HEK293 (cell line): ENCODE results near the gene HOXB7.

Experiments
- GLIS2 ChIP-seq: fragments of 450-650 bp; formaldehyde crosslinking; IDR thresholded peaks from 2 replicates; pipeline ENCODE4 v1.5.1; 2016; ENCODE audit warnings: missing biosample characterization, missing genetic modification characterization
- KLF9 ChIP-seq: fragments of 450-650 bp; formaldehyde crosslinking; IDR thresholded peaks from 2 replicates; pipeline ENCODE4 v1.5.1; 2016; ENCODE audit warnings: missing biosample characterization, missing genetic modification characterization, low read depth
- OSR2 ChIP-seq: fragments of 450-650 bp; formaldehyde crosslinking; IDR thresholded peaks from 2 replicates; pipeline ENCODE4 v1.5.1; 2016; ENCODE audit warnings: missing biosample characterization, missing genetic modification characterization
- PRDM2 ChIP-seq: fragments of 450-650 bp; formaldehyde crosslinking; IDR thresholded peaks from 2 replicates; pipeline ENCODE4 v1.5.1; 2016; ENCODE audit warnings: missing biosample characterization, missing genetic modification characterization, borderline replicate concordance
- RBAK ChIP-seq: fragments of 450-650 bp; formaldehyde crosslinking; IDR thresholded peaks from 2 replicates; pipeline ENCODE4 v1.5.1; 2016; ENCODE audit warnings: missing biosample characterization, missing genetic modification characterization
- YY1 ChIP-seq: fragments of 450-650 bp; formaldehyde crosslinking; IDR thresholded peaks from 2 replicates; pipeline ENCODE4 v1.5.1; 2018; ENCODE audit warnings: missing biosample characterization, missing genetic modification characterization
- ZFP3 ChIP-seq: fragments of 450-650 bp; formaldehyde crosslinking; IDR thresholded peaks from 2 replicates; pipeline ENCODE4 v1.5.1; 2016; ENCODE audit warnings: low read depth, missing biosample characterization, missing genetic modification characterization
- ZNF10 ChIP-seq: fragments of 450-650 bp; formaldehyde crosslinking; IDR thresholded peaks from 2 replicates; pipeline ENCODE4 v1.5.1; 2017; ENCODE audit warnings: missing biosample characterization, missing genetic modification characterization
- ZNF324 ChIP-seq: fragments of 450-650 bp; formaldehyde crosslinking; IDR thresholded peaks from 2 replicates; pipeline ENCODE4 v1.5.1; 2016; ENCODE audit warnings: missing biosample characterization, missing genetic modification characterization
- ZNF341 ChIP-seq: fragments of 450-650 bp; formaldehyde crosslinking; IDR thresholded peaks from 2 replicates; pipeline ENCODE4; 2016; ENCODE audit warnings: low read depth, missing biosample characterization, missing genetic modification characterization
- ZNF391 ChIP-seq: fragments of 450-650 bp; formaldehyde crosslinking; IDR thresholded peaks from 2 replicates; pipeline ENCODE4 v1.5.1; 2016; ENCODE audit warnings: low read depth, missing biosample characterization, missing genetic modification characterization, borderline replicate concordance
- ZNF394 ChIP-seq: fragments of 450-650 bp; formaldehyde crosslinking; IDR thresholded peaks from 2 replicates; pipeline ENCODE4 v1.5.1; 2016; ENCODE audit warnings: missing biosample characterization, missing genetic modification characterization, mild to moderate bottlenecking, moderate library complexity, borderline replicate concordance
- ZNF398 ChIP-seq: fragments of 450-650 bp; formaldehyde crosslinking; IDR thresholded peaks from 2 replicates; pipeline ENCODE4 v1.5.1; 2017; ENCODE audit warnings: missing biosample characterization, missing genetic modification characterization
- ZNF600 ChIP-seq: fragments of 450-650 bp; formaldehyde crosslinking; IDR thresholded peaks from 2 replicates; pipeline ENCODE4 v1.5.1; 2016; ENCODE audit warnings: missing biosample characterization, missing genetic modification characterization
- ZNF76 ChIP-seq: fragments of 450-650 bp; formaldehyde crosslinking; IDR thresholded peaks from 2 replicates; pipeline ENCODE4; 2016; ENCODE audit warnings: low read depth, missing biosample characterization, missing genetic modification characterization, borderline replicate concordance
- TF ChIP-seq, protein P1 (sequence below): fragments of 450-650 bp; formaldehyde crosslinking; IDR thresholded peaks from 2 replicates; pipeline ENCODE4 v1.5.1; 2016; ENCODE audit warnings: missing biosample characterization, missing genetic modification characterization
- TF ChIP-seq, protein P2 (sequence below): fragments of 450-650 bp; formaldehyde crosslinking; IDR thresholded peaks from 2 replicates; pipeline ENCODE4 v1.5.1; 2016; ENCODE audit warnings: missing biosample characterization, missing genetic modification characterization
- TF ChIP-seq, protein P3 (sequence below): fragments of 450-650 bp; formaldehyde crosslinking; IDR thresholded peaks from 2 replicates; pipeline ENCODE4 v1.5.1; 2016; ENCODE audit warnings: missing biosample characterization, missing genetic modification characterization
- TF ChIP-seq, protein P4 (sequence below): fragments of 450-650 bp; formaldehyde crosslinking; IDR thresholded peaks from 2 replicates; pipeline ENCODE4 v1.5.1; 2016; ENCODE audit warnings: missing biosample characterization, missing genetic modification characterization

HOXB7 gene

GRCh38 chr17:48603959-48604769 is 6.7 kb downstream of the HOXB7 start (continued):
- TF ChIP-seq, protein P1, sequence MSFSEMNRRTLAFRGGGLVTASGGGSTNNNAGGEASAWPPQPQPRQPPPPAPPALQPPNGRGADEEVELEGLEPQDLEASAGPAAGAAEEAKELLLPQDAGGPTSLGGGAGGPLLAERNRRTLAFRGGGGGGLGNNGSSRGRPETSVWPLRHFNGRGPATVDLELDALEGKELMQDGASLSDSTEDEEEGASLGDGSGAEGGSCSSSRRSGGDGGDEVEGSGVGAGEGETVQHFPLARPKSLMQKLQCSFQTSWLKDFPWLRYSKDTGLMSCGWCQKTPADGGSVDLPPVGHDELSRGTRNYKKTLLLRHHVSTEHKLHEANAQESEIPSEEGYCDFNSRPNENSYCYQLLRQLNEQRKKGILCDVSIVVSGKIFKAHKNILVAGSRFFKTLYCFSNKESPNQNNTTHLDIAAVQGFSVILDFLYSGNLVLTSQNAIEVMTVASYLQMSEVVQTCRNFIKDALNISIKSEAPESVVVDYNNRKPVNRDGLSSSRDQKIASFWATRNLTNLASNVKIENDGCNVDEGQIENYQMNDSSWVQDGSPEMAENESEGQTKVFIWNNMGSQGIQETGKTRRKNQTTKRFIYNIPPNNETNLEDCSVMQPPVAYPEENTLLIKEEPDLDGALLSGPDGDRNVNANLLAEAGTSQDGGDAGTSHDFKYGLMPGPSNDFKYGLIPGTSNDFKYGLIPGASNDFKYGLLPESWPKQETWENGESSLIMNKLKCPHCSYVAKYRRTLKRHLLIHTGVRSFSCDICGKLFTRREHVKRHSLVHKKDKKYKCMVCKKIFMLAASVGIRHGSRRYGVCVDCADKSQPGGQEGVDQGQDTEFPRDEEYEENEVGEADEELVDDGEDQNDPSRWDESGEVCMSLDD (tag by site-specific recombination): peak; percentile 54
- TF ChIP-seq YY1: 0 out of 2 replicates have a peak, but pooled peaks have one; percentile 20
- no peak for TF ChIP-seq RBAK (tag by site-specific recombination)
- TF ChIP-seq GLIS2 (tag by site-specific recombination): peak; percentile 92
- TF ChIP-seq ZNF394 (tag by site-specific recombination): peak; percentile 38; the same call in 1 of the 2 replicates
- no peak for TF ChIP-seq PRDM2 (tag by site-specific recombination)
- TF ChIP-seq ZNF600: peak; percentile 58; the same call in 1 of the 2 replicates
- TF ChIP-seq, protein P2, sequence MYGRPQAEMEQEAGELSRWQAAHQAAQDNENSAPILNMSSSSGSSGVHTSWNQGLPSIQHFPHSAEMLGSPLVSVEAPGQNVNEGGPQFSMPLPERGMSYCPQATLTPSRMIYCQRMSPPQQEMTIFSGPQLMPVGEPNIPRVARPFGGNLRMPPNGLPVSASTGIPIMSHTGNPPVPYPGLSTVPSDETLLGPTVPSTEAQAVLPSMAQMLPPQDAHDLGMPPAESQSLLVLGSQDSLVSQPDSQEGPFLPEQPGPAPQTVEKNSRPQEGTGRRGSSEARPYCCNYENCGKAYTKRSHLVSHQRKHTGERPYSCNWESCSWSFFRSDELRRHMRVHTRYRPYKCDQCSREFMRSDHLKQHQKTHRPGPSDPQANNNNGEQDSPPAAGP: peak; percentile 23; the same call in 1 of the 2 replicates
- TF ChIP-seq OSR2 (tag by site-specific recombination): peak; percentile 41
- peak; percentile 79 for TF ChIP-seq ZNF341 (tag by site-specific recombination)
- TF ChIP-seq KLF9: 0 out of 2 replicates have a peak, but pooled peaks have one; percentile 13
- TF ChIP-seq, protein P3, sequence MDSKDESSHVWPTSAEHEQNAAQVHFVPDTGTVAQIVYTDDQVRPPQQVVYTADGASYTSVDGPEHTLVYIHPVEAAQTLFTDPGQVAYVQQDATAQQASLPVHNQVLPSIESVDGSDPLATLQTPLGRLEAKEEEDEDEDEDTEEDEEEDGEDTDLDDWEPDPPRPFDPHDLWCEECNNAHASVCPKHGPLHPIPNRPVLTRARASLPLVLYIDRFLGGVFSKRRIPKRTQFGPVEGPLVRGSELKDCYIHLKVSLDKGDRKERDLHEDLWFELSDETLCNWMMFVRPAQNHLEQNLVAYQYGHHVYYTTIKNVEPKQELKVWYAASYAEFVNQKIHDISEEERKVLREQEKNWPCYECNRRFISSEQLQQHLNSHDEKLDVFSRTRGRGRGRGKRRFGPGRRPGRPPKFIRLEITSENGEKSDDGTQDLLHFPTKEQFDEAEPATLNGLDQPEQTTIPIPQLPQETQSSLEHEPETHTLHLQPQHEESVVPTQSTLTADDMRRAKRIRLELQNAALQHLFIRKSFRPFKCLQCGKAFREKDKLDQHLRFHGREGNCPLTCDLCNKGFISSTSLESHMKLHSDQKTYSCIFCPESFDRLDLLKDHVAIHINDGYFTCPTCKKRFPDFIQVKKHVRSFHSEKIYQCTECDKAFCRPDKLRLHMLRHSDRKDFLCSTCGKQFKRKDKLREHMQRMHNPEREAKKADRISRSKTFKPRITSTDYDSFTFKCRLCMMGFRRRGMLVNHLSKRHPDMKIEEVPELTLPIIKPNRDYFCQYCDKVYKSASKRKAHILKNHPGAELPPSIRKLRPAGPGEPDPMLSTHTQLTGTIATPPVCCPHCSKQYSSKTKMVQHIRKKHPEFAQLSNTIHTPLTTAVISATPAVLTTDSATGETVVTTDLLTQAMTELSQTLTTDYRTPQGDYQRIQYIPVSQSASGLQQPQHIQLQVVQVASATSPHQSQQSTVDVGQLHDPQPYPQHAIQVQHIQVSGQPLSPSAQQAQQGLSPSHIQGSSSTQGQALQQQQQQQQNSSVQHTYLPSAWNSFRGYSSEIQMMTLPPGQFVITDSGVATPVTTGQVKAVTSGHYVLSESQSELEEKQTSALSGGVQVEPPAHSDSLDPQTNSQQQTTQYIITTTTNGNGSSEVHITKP (tag by site-specific recombination): peak; percentile 99
- no peak for TF ChIP-seq ZFP3
- TF ChIP-seq ZNF398 (tag by site-specific recombination): peak; percentile 82
- TF ChIP-seq ZNF76 (tag by site-specific recombination): peak; percentile 63; the same call in 1 of the 2 replicates
- TF ChIP-seq ZNF324 (tag by site-specific recombination): peak; percentile 58; the same call in 1 of the 2 replicates
- TF ChIP-seq, protein P4, sequence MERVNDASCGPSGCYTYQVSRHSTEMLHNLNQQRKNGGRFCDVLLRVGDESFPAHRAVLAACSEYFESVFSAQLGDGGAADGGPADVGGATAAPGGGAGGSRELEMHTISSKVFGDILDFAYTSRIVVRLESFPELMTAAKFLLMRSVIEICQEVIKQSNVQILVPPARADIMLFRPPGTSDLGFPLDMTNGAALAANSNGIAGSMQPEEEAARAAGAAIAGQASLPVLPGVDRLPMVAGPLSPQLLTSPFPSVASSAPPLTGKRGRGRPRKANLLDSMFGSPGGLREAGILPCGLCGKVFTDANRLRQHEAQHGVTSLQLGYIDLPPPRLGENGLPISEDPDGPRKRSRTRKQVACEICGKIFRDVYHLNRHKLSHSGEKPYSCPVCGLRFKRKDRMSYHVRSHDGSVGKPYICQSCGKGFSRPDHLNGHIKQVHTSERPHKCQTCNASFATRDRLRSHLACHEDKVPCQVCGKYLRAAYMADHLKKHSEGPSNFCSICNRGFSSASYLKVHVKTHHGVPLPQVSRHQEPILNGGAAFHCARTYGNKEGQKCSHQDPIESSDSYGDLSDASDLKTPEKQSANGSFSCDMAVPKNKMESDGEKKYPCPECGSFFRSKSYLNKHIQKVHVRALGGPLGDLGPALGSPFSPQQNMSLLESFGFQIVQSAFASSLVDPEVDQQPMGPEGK (tag by site-specific recombination): peak; percentile 90
- 0 out of 2 replicates have a peak, but pooled peaks have one; percentile 13 for TF ChIP-seq ZNF10
- TF ChIP-seq ZNF391: peak; percentile 25; the same call in 1 of the 2 replicates
